Cardiac septum (tissue), 1 donor: ENCODE measurements around the gene BRAT1. TPM values are rescaled to one million over a fixed set of nuclear protein-coding genes. Genes with fewer than 3 reads are reported as not detected.
"Not testable (repeated sequence)": the region's sequence is repeated elsewhere in the genome, so short reads cannot be mapped to it uniquely, and the experiment has no call there.

Source experiments
- DNase-seq: peaks from one replicate; pipeline ENCODE4 v3.0.0-alpha.2; 2020; ENCODE audit warnings: low spot score
- intact Hi-C: fragments of 100-400 bp; cut with DNase I; formaldehyde crosslinking; loops from one replicate; pipeline ENCODE4 v1.14.0; 2022
- total RNA-seq: library from RNA; stranded (reverse); fragmentation: NEBNext Ultra II Directional; extraction: Animal tissue kit (Norgen Biotek cat#: 25700); gene quantifications from one replicate; pipeline ENCODE4 v1.2.1, GENCODE V29; 2021
- donor health status: DM: no; HTN: no; CAD: no.

Gene BRAT1
- total RNA-seq, 1 donor from 2014 or later: 12.8 TPM

DNA sequence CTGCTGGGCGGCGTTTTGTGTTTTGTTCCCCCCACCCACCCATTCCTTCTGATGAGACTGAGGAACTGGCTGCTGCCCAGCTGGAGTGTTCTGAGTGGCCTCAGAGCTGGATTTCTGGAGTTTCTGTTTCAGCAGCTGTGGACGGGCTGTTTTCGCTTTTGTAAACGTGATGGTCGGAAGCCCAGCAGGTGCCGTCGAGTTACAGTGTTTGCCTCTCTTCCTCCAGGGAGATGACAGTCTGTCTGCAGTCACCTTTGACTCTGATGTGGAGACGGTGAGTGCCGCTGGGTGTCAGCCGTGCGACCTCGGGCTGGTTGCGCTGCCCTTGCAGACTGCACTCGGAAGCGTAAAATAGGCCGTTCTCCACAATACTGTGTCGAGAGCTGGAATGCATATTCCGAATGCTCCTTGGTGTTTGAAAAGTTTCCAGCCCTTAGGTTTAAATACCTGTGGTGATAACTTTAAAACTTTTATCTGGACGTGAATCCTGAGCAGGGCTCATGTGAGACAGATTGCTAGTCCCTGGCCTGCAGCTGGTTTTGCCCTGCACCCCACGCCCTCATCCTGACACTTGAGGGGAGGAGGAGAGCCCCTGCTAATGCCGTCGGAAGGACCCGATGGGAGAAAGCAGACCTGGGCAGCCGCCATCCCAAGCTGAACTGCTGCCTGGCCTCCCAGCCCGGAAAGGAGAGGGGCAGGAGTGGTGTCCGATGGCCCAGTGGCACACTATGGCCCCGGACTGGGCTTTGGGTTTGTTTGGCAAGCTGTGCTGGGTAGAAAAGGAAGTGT, 11.8 kb upstream of the BRAT1 start:
- intact Hi-C loops: no loop called here
- DNase-seq: no peak

DNA sequence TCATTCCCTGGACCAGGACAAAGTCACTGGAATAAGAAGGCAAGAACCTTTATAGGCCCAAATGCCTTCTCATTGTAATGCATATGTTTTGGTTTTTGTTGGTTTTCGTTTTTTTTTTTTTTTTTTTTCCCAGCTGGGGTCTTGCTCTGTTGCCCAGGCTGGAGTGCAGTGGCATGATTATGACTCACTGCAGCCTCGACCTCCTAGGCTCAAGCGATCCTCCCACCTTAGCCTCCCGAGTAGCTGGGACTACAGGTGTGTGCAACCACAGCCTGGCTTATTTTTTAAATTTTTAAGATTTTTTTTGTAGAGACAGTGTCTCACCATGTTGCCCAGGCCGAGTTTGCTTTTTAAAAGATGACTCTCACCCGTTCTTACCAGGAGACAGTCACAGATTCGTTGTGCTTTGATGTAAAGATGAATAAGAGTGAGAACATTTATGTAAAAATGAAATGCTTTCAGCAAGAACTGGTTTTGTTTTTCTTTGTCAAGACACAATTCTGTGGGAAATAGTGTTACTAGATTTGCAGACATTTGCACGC, 11.1 kb upstream of the BRAT1 start:
- intact Hi-C loops: no loop called here
- DNase-seq: no peak

DNA sequence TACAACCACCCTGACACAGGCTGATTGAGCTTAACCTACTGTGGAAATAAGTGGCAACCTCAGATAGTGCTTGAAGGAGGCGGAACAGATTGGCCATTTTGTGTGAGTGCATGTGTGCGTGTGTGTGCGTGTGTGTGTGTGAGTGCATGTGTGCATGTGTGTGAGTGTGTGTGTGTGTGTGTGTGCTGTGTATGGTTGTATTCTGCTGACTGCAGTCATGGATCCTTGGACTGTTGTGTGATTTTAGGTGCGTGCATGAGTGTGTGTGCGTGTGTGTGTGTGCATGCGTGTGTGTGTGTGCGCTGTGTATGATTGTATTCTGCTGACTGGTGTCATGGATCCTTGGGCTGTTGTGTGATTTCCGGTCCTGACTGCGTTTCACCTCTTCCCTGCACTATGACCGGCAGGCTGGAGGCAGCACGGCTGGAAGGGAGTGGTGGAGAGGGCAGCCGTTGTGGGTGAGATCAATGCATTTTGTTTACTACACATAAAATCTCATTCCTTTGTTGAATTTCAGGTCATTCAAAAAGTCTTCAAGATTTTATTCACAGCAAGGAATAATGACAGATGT, 9.7 kb upstream of the BRAT1 start:
- no peak for DNase-seq
- intact Hi-C loops: no loop called here

DNA sequence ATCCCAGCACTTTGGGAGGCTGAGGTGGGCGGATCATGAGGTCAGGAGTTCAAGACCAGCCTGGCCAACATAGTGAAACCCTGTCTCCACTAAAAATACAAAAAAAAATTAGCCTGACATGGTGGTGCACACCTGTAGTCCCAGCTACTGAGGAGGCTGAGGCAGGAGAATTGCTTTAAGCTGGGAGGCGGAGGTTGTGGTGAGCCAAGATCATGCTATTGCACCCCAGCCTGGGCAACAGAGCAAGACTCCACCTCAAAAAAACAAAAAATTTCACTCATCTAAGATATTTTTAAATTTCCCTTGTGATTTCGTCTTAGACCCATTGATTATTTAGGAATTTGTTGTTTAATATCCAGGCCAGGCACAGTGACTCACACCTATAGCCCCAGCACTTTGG, 8.6 kb upstream of the BRAT1 start:
- intact Hi-C loops: not testable (repeated sequence)

DNA sequence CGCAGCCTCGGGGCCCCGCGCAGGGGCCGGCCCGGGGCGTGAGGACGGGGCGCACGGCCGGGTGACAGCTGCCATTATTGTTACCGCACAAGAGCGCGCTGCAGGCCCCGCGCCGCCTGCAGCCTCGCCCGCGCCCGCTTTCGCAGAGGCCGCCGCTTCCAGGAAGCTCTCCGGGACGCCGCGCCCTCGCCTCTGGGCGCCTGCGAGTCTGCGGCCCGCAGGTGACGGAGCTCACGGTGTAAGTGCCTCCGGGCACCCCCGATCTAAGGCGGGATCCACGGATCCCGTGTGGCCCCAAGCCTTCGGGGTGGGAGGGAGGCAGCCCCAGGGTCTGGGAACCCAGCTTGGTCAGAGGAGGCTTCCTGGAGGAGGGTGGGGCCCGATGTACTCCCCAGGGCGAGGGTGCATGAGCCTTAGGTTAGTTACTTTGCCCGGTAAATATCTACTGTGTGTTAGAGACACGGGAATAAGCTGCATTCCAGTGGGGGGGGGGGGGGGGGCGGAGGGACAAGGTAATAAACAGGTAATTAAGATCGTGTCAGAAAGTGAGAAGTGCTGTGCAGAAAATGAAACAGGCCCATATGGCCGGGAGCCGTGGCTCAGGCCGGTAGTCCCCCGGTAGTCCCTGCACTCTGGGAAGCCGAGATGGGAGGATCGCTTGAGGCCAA, 4.1 kb upstream of the BRAT1 start:
- peak; percentile 67 for DNase-seq
- intact Hi-C loops: loop anchor here (5.0 kb wide), 1 partner anchor 82 kb away; the partner anchor contains the start of gene GRIFIN

More for the DNA sequence above, 8.6 kb upstream of the BRAT1 start:
- DNase-seq: not testable (repeated sequence)

DNA sequence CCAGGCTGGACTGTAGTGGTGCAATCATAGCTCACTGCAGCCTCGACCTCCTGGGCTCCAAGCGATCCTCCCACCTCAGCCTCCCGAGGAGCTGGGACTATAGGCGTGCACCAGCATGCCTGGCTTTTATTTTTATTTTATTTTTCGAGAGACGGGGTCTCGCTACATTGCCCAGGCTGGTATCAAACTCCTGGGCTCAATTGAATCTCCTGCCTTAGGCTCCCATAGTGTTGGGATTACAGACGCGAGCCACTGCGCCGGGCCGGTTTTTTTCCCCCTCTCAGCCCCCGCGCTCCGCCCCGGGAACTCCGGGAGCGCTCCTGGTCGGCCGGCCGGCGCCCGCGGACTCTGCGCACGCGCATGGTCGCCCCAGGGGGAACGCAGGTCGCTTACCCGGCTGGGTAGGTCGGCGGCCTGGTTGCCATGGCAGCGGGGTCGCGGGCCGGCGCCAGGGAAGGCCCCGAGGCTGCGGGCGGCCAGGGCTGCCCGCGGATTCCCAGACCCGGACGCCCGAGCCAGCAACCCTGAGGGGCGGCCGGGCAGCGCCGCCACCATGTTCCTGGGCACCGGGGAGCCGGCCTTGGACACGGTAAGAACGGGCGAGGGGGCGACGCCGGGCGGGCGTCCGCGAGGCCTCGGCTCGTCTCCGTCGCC, 3.4 kb upstream of the BRAT1 start, which contains the start of gene IQCE:
Gene IQCE, plus strand, starts transcription at position 351 of the 654 bp plus-strand sequence. Its CDS starts 203 bp downstream, at position 554.
- peak; percentile 96 for DNase-seq
- intact Hi-C loops: loop anchor here (5.0 kb wide), 1 partner anchor 81 kb away; the partner anchor contains the start of gene GRIFIN

DNA sequence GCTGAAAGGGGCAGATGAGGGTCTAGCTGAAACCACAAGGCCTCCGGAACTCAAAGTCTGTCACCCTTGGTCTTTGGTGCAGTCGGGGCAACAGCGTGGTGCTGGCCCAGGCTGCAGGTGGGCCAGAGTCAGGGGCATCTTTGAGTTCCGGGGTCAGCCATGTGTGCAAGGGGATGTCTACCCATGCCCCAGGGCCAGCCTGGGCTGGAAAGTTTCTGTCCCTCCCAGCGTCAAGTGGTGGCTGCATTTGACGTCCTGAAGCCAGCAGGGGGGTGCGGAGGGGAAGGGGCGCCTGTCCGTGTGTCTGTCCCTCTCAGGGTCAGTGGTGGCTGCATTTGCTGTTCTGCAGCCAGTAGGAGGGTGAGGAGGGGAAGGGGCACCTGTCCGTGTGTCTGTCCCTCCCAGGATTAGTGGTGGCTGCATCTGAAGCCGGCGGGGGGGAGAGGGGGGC, 638 bp downstream of the BRAT1 start:
- intact Hi-C loops: loop anchor here (5.0 kb wide), 1 partner anchor 77 kb away; the partner anchor contains the start of gene GRIFIN
- peak; percentile 71 for DNase-seq

DNA sequence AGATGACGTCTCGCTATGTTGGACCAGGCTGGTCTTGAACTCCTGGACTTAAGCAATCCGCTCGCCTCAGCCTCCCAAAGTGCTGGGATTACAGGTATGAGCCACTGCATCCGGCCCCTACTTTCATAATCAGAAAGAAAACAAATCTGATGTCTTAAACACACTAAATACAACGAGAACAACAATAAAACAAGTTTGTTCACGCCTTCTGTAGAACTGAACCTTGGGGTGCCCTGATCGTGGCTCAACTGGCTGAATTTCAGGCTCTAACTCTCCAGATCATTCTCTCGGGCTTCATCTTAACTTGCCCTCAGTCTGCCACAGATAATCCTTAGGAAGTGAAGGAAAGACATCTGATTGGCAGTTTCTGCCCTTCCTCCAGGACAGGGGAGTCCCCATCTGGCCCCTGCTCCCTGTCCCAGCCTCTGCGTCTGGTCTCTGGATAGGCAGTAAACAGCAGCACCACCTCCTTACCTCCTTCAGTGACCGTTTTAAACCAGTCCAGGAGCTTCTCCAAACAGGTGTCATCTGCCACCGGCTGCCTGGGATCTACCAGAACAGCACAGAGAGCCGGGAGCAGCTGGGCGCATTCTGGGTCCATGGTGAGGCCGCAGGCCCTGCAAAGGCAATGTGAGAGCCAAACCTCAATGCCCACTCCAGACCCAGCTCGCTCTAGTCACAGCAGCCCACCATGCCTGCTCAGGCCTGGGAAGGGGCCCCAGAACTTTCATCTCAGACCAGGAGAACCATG, 1.3 kb downstream of the BRAT1 start:
- peak; percentile 63 for DNase-seq
- intact Hi-C loops: no loop called here

DNA sequence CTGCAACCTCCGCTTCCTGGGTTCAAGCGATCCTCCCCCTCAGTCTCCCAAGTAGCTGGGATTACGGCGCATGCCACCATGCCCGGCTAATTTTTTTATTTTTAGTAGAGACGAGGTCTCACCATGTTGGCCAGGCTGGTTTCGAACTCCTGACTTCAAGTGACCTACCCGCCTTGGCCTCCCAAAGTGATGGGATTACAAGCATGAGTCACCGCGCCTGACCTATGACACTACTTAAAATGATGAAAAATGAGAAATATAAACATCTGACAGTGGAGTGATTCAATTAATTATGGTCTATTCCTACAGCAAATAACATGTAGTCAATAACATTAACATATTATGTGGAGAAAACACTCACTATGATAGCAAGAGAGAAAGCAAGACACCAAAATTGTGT, 2.2 kb downstream of the BRAT1 start:
- peak; percentile 9 for DNase-seq
- intact Hi-C loops: no loop called here

DNA sequence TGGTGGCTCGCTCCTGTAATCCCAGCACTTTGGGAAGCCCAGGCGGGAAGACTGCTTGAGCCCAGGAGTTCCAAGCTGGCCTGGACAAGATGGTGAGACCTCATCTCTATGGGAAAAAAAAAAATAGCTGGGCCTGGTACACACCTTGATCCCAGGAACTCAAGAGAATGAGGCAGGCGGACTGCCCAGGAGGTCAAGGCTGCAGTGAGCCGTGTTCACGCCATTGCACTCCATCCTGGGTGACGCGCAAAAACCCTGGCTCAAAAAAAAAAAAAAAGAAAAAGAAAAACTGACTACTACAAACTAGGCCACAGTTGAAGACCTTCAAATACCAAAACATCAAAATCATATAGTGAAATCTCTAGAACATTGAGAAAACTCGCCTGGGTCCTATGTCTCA, 3.9 kb downstream of the BRAT1 start:
- intact Hi-C loops: no loop called here
- DNase-seq: no peak

DNA sequence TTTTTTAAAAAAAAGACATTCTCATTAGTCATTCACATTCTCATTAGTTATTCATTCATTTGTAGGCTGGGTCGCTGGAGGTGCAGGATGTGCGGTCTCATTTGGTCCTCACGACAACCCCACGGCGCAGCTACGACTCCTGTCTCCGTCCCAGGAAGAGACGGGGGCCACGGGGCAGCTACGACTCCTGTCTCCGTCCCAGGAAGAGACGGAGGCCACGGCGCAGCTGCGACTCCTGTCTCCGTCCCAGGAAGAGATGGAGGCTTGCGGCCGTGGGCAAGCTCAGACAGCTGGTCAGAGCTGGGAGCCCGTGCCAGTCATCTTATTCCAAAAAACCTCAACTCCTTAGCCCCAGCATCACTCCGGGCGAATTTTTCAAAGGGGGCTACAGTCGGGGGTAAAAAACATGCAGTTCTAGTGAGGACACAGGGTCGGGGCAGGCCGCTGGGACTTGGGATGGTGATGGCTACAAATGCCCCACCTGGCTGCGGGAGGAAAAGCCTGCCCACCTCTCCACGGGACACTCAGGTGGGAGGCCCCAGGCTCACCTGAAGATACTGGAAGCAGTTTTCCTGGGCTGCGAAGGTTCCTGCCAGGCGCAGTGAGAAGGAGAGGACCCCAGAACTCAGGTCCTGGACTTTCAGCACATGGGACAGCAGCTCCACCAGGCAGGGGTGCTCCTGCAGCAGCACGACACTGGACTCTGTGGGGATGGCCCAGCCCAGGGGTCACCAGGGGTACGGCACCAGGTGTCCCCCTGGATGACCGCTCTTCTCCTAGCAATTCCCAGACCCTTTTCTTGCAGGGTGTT, 8.3 kb downstream of the BRAT1 start:
- DNase-seq: peak; percentile 33
- intact Hi-C loops: no loop called here

DNA sequence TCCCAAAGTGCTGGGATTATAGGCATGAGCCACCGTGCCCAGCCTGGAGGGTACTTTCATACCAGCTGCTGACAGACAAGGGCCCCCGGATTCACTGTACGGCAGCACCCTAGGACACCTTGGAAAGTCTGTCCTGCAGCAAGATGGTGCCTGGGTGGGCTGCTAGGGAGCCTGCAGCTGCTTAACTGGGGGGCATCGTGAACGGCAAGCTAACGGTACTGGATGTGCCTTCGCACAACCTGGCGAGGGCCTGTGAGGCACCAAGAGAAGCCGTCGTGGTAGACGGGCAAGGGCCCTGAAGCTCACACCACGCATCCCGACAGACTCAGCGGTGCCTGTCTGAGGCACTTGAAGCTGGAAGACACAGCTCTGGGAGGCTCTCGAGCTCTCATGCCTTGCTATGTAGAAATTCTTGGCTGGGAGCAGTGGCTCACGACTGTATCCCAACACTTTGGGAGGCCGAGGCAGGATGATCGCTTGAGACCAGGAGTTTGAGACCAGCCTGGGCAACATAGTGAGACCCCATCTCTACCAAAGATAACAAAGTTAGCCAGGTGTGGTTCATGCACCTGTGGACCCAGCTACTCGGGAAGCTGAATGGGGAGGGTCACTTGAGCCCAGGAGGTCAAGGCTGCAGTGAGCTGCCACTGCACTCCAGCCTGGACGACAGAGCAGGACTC, 9.4 kb downstream of the BRAT1 start:
- intact Hi-C loops: no loop called here
- DNase-seq: peak; percentile 41

DNA sequence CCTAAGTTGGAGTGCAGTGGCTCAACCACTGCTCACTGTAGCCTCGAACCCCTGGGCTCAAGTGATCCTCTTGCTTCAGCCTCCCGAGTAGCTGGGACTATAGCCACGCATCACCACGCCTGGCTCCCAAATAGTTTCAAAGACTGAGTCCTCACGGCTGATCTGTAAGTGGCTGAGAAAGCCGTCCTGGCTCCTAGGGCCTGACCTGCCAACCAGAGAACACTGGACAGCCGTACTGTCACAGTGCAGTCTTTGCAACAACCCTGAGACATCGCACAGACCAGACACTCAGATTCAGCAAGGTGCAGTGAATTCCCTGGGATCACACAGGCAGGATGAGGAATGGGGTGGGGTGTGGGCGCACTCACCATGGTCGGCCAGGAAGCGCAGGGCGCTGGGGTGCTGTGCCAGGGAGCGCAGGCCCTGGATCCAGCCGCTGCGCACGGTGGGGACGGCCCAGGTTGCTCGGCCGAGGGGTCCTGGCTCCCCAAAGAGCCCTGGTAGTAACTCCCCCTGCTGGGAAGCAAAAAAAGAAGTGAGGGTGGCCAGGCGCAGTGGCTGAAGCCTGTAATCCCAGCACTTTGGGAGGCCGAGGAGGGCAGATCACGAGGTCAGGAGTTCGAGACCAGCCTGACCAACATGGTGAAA, 10.7 kb downstream of the BRAT1 start:
- DNase-seq: peak; percentile 19
- intact Hi-C loops: no loop called here

DNA sequence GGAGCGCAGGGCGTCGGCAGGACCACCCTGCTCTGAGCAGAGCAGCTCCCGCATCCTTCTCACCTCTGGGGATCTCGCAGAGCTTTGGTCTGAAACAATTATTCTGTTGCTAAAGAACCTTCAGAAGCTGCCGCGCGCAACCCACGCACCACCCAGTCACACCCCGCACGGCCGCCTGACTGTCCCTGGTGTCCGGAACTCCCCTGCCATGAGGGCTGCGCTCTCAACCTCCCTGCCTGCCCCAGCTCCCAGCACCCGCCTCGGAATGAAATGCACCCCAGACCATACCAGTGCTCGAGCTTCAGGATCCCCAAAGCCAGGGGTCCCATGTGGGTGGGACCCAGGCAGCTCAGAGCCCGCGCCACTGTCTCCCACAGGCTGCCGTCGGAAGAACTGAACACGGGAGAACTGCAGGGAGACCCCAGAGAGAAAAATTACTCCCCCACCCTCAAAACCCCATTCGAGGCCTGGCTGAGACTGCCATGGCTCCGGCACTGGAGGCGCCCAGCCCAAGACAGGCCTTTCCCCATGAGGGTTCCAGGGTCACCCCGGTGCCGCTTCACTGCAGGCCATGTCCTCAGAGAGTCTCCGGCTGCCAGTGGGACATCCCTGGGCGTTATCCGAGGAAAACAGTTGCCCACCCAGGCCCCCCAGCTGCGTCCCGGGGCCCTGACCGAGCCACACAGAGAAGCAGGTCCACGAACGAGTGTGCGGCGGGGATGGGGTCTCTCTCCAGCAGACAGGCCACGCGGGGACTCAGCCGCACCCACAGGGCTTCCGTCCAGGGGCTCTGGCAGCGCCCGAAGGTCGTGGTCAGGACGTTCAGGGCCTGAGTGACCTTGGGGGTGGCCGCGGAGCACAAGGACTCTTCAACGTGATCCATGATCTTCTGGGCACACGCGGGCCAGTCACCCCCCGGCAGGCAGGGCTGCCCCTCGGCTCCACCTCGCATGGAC, 12.1 kb downstream of the BRAT1 start:
- intact Hi-C loops: no loop called here
- DNase-seq: peak; percentile 60

DNA sequence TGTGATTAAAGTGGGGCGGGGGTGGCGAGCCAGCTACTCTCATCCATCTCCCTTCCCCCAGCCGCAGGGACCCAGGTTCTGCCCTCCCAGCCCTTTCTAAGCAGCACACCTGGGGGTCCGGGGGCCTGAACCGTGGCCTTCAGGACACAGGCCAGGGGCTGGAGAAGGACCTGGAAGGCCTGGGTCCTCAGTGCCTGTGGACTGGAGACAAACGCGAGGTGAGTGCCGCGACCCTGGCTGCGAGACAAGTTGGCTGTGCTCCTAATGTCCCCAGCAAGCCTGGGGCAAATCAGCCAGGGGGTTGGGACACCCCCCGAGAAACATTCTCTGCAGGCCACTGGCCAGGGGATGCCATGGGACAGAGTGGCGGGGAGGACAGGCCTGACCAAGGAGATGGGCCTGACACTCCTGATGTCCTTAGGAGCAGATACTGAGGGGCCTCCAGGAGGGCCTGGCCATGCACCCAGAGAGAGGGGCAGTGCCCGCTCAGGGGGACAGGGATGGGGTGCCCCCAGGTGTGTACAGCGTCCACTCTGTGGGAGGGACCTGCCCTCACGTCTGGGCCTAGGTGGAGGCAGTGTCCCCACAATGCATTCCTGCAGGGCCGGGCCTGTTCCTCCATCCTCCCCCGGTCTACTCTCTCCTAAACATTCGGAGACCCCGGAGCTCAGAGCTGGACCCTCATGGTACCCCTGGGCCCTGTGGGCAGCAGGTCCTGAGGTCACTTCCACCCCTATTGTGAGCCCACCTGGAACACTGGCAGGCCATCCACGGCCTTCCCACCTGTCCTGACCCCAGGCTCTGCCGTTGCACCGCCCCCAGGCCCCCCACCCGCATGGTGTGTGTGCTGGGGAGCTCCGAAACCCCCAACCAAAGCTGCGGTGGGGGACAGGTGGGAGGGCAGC, 13.1 kb downstream of the BRAT1 start:
- DNase-seq: peak; percentile 66
- intact Hi-C loops: no loop called here
